ENCODE results near the gene TMEM132C. TPM values are rescaled to one million over a fixed set of nuclear protein-coding genes. Genes with fewer than 3 reads are reported as not detected.

The TMEM132C gene
- total RNA-seq, 1 donor from 2014 or later: 0.42 TPM

DNA sequence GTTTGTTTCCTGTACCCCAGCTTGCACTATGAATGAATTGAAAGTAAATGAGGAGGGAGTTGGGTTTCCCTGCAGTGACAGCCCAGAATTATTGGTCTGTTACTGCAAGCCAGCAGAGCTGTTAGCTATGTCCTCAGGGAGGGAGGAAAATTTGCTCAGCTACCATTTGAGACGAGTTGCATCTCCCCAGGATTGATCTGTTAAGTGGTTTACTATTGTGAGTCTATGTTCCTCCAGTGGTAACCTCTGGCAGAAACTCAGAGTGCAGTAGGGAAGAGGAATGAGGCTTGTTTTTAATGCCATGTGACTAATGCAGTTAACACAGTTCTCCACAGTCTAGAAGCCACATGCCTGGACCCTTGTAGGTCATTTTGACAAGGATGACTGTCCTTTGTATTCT lies 382.9 kb downstream of the TMEM132C start:
- no peak for TF ChIP-seq CTCF (IDR thresholded peaks at IDR 0.05; ENCODE audit: insufficient read depth, low read length, poor library complexity, severe bottlenecking)
- no peak for DNase-seq (ENCODE audit: low read depth)

DNA sequence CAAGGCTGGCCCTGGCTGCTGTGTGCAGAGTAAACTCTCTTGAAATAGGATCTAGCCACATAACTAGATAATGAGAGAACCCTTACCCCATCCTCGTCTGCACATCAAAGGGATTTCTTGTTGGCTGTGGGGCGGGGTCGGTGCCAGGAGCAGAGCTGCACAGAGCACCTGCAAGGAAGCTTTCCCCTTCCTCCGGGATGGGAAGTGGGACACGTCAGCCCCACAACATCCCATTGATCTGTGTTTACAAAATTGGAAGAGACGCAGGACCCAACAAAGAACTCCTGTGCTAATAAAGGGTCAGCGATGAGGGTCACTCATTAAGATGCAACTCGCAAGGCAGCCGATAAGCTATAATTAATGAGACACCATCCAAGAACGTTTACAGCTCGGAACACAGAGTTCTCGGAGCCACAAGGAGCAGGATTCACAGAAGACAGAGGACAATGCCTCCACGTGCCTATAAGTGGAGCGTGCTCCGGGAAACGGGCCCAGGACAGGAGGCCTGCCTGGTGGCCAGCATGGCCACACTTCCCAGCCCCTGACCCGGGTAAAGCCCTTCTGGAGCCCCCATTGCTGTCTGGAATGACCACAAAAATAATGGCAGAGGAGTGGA lies 385.3 kb downstream of the TMEM132C start:
- no peak overlapping the region for H3K4me3 ChIP-seq (ENCODE audit: low read depth, low read length)
- H3K27me3 ChIP-seq (ENCODE audit: control insufficient read depth, insufficient read depth, low read length): no peaks in the 10 kb centered on the region
- no peaks in the 10 kb centered on the region for H3K36me3 ChIP-seq (ENCODE audit: control insufficient read depth, insufficient read depth, low read length)
- DNase-seq (ENCODE audit: low read depth): no peak
- no peak for TF ChIP-seq CTCF (IDR thresholded peaks at IDR 0.05; ENCODE audit: insufficient read depth, low read length, poor library complexity, severe bottlenecking)

More for the DNA sequence above, 382.9 kb downstream of the TMEM132C start:
- no peaks in the 10 kb centered on the region for H3K36me3 ChIP-seq (ENCODE audit: control insufficient read depth, insufficient read depth, low read length)
- H3K27me3 ChIP-seq (ENCODE audit: control insufficient read depth, insufficient read depth, low read length): no peaks in the 10 kb centered on the region
- H3K4me3 ChIP-seq (ENCODE audit: low read depth, low read length): no peak overlapping the region

DNA sequence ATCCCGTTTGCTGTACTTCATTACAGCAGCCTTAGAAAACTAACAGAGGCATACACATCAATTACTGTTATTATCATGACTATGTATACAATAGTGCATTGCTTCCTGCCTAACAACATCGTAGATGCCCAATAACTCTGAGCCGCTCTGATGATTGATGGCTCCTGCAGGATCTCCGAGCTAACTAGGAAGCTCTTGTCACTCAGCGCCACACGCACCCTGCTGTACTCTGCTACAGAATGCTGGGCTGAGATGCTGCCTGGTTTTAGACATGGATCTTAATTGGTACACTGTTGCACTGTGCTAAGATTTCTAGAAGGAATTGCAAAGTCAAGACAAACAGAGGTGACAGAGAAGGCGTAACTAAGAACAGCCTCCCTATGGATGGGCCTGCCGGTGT lies 387.5 kb downstream of the TMEM132C start:
- DNase-seq (ENCODE audit: low read depth): no peak
- TF ChIP-seq CTCF (IDR thresholded peaks at IDR 0.05; ENCODE audit: insufficient read depth, low read length, poor library complexity, severe bottlenecking): no peak
- Histone ChIP-seq H3K36me3 (ENCODE audit: control insufficient read depth, insufficient read depth, low read length) (no peaks in the 10 kb centered on the region), H3K4me3 (ENCODE audit: low read depth, low read length) (no peak overlapping the region), H3K27me3 (ENCODE audit: control insufficient read depth, insufficient read depth, low read length) (no peaks in the 10 kb centered on the region)

GRCh38 chr12:128657378-128657777 lies 390.4 kb downstream of the TMEM132C start:
- TF ChIP-seq CTCF (IDR thresholded peaks at IDR 0.05; ENCODE audit: insufficient read depth, low read length, poor library complexity, severe bottlenecking): no peak
- DNase-seq (ENCODE audit: low read depth): no peak
- H3K4me3 ChIP-seq (ENCODE audit: low read depth, low read length): no peak overlapping the region
- no peaks in the 10 kb centered on the region for H3K36me3 ChIP-seq (ENCODE audit: control insufficient read depth, insufficient read depth, low read length)
- H3K27me3 ChIP-seq (ENCODE audit: control insufficient read depth, insufficient read depth, low read length): no peaks in the 10 kb centered on the region

DNA sequence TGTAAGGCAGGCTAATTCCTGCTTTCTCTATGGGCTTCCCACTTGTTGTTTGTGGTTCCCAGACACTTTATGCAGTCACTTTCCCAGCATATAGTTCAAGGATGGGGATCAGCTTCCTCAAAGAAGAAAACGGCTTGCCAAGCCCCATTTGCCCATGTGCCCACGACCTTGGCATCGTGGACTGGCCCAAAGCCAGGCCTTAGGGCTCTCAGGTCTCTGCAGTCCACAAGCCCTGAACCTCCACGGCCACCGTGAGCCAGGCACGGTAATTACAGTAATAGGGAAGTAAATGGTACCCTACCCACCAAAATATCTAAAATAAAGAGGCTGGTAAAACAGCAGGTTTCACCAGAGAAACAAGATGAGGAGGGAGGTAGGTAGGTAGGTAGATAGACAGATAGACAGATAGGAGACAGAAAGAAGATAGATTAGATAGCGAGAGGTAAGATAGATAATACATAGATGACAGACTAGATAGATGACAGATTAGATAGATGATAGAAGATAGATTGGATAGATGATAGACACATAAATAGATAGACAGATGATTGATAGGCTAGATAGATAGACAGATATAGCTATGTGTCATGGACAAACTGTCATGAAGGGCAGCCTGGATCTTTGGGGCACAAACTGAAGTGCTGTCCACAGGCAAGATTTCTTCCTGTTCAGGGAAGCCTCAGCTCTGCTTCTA lies 393.7 kb downstream of the TMEM132C start:
- TF ChIP-seq CTCF (IDR thresholded peaks at IDR 0.05; ENCODE audit: insufficient read depth, low read length, poor library complexity, severe bottlenecking): no peak
- no peaks in the 10 kb centered on the region for H3K27me3 ChIP-seq (ENCODE audit: control insufficient read depth, insufficient read depth, low read length)

DNA sequence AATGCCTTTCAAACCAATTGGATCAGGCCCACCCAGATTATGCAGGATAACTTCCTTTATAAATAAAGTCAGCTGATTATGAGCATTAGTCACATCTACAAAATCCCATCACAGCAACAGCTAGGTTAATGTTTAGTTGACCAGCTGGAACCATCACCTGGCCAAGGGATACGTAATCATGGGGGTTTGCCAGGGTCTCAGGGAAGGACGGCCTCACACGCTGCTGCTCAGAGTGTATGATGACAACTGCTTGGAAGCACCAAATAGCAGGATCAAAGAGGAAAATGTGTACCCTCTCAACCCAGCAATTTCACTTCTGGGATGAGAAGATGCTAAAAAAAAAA lies 394.2 kb downstream of the TMEM132C start:
- no peaks in the 10 kb centered on the region for H3K36me3 ChIP-seq (ENCODE audit: control insufficient read depth, insufficient read depth, low read length)
- no peak overlapping the region for H3K4me3 ChIP-seq (ENCODE audit: low read depth, low read length)
- peak; percentile 26 for DNase-seq (ENCODE audit: low read depth)
- no peak for TF ChIP-seq CTCF (IDR thresholded peaks at IDR 0.05; ENCODE audit: insufficient read depth, low read length, poor library complexity, severe bottlenecking)
- H3K27me3 ChIP-seq (ENCODE audit: control insufficient read depth, insufficient read depth, low read length): no peaks in the 10 kb centered on the region

More for the DNA sequence above, 393.7 kb downstream of the TMEM132C start:
- no peak for DNase-seq (ENCODE audit: low read depth)
- no peak overlapping the region for H3K4me3 ChIP-seq (ENCODE audit: low read depth, low read length)
- H3K36me3 ChIP-seq (ENCODE audit: control insufficient read depth, insufficient read depth, low read length): no peaks in the 10 kb centered on the region
